ENCODE data around the gene METTL8. TPM values are rescaled to one million over a fixed set of nuclear protein-coding genes. Genes with fewer than 3 reads are reported as not detected.

METTL8 gene
- polyA plus RNA-seq, 2 of the 4 experiments (the other 2 are of a cell fraction), result 21.8 to 58.3 TPM

- DNase-seq (ENCODE audit: low read depth in 1 of 2, low spot score in 1 of 2), result no peak
- Histone ChIP-seq H3K9me3 (peaks cover 11% of the 10 kb centered on the region), H3K4me2 (no peak overlapping the region), H3K4me1 (no peaks in the 10 kb centered on the region), H3K4me3 (no peak overlapping the region), H3K27ac (no peak overlapping the region)
- no peak for TF ChIP-seq MAX (IDR thresholded peaks at IDR 0.05)
- no peak for TF ChIP-seq HOXB5 (CRISPR knock-in tag; IDR thresholded peaks at IDR 0.05)
- no peak for TF ChIP-seq RNF2 (IDR thresholded peaks at IDR 0.05; ENCODE audit: borderline replicate concordance, low read depth)
- TF ChIP-seq HDAC2 (IDR thresholded peaks at IDR 0.05), result no peak
- no peak for TF ChIP-seq CHD2 (IDR thresholded peaks at IDR 0.05; ENCODE audit: low read length, partially characterized antibody)
- TF ChIP-seq FOSL2 (IDR thresholded peaks at IDR 0.05), result no peak
- no peak for TF ChIP-seq FOSL2 (CRISPR knock-in tag; IDR thresholded peaks at IDR 0.05)
- TF ChIP-seq JUN (IDR thresholded peaks at IDR 0.05), result no peak
- no peak for TF ChIP-seq ZFP36 (IDR thresholded peaks at IDR 0.05; ENCODE audit: borderline replicate concordance, partially characterized antibody)
- TF ChIP-seq GATA3 (IDR thresholded peaks at IDR 0.05; ENCODE audit: borderline replicate concordance), result no peak
- no peak for TF ChIP-seq MAFK (IDR thresholded peaks at IDR 0.05; ENCODE audit: partially characterized antibody)
- no peak for TF ChIP-seq NFE2L2 (conservative IDR thresholded peaks at IDR 0.05; ENCODE audit: low read length)
- no peak for TF ChIP-seq RARB (CRISPR knock-in tag; IDR thresholded peaks at IDR 0.05)
- no peak for TF ChIP-seq RAD21 (conservative IDR thresholded peaks at IDR 0.05 in 1 of 2, IDR thresholded peaks at IDR 0.05 in 1 of 2)
- TF ChIP-seq TFCP2L1 (CRISPR knock-in tag; IDR thresholded peaks at IDR 0.05), result no peak
- TF ChIP-seq ZSCAN20 (CRISPR knock-in tag; IDR thresholded peaks at IDR 0.05), result no peak
- no peak for FAIRE-seq
- CTCF ChIA-PET, result no interaction called here
- POLR2A ChIA-PET, result no interaction called here
- no peak; a peak in 2 of 6 replicates for ATAC-seq
- 90% methylated on average over 6 of the region's 6 CpGs for WGBS (ENCODE audit: missing lambda C conversion rate)
These were observed 124.1 kb downstream of the METTL8 start for GRCh38 chr2:171309455-171310286.

GRCh38 chr2:171308280-171309054 lies 125.3 kb downstream of the METTL8 start:
- no peak overlapping the region for H3K4me2 ChIP-seq
- POLR2A ChIA-PET, result no interaction called here
- CTCF ChIA-PET, result no interaction called here
- DNase-seq (ENCODE audit: low read depth in 1 of 2, low spot score in 1 of 2) (no peak), ATAC-seq (no peak), FAIRE-seq (no peak)
- no peaks in the 10 kb centered on the region for H3K4me1 ChIP-seq
- H3K4me3 ChIP-seq, result no peak overlapping the region
- 88% methylated on average over 6 of the region's 6 CpGs for WGBS (ENCODE audit: missing lambda C conversion rate)
- no peak overlapping the region for H3K27ac ChIP-seq
- H3K9me3 ChIP-seq, result peaks cover 11% of the 10 kb centered on the region
- no peak for TF ChIP-seq SREBF2 (IDR thresholded peaks at IDR 0.05)
- no peak for TF ChIP-seq HMGXB4 (CRISPR knock-in tag; IDR thresholded peaks at IDR 0.05; ENCODE audit: borderline replicate concordance)
- TF ChIP-seq USF2 (IDR thresholded peaks at IDR 0.05), result no peak
- TF ChIP-seq HOXA7 (CRISPR knock-in tag; IDR thresholded peaks at IDR 0.05), result no peak
- TF ChIP-seq ZNF302 (CRISPR knock-in tag; IDR thresholded peaks at IDR 0.05), result no peak
- TF ChIP-seq REST (IDR thresholded peaks at IDR 0.05), result no peak
- TF ChIP-seq JUN (IDR thresholded peaks at IDR 0.05), result no peak
- no peak for TF ChIP-seq HDAC2 (IDR thresholded peaks at IDR 0.05)
- no peak for TF ChIP-seq FOSL2 (IDR thresholded peaks at IDR 0.05)
- TF ChIP-seq FOSL2 (CRISPR knock-in tag; IDR thresholded peaks at IDR 0.05), result no peak
- TF ChIP-seq NFE2L2 (conservative IDR thresholded peaks at IDR 0.05; ENCODE audit: low read length), result no peak

Measured in A549 (cell line).